SH-SY5Y (cell line): Measurements from ENCODE around the gene SYTL4.

Experiments
- GATA2 ChIP-seq: IDR thresholded peaks from 2 replicates; pipeline ENCODE4 v1.6.1; 2011; ENCODE audit warnings: mild to moderate bottlenecking, low read depth, low read length
- GATA3 ChIP-seq: IDR thresholded peaks from 2 replicates; pipeline ENCODE4 v1.6.1; 2011; ENCODE audit warnings: low read depth, mild to moderate bottlenecking, low read length, moderate library complexity

GRCh38 chrX:100719139-100719538 is 12.8 kb downstream of the SYTL4 start:
- TF ChIP-seq GATA2 (no peak), GATA3 (no peak)
